ENCODE data around the gene HIP1.
"Not testable (repeated sequence)": the region's sequence is repeated elsewhere in the genome, so short reads cannot be mapped to it uniquely, and the experiment has no call there.

The HIP1 gene

DNA sequence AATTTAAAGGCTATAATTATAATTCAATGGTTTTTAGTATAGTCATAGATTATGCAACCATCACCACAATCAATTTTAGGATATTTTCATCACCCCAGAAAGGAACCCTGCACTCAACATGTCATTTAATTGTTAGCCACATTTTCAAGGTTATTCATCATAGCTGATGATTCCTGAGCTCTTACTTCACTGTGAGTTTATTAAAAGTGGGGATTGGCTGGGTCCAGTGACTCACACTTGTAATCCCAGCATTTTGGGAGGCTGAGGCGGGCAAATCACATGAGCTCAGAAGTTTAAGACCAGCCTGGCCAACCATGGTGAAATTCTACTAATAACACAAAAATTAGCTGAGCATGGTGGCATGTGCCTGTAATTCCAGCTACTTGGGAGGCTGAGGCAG lies 32.5 kb upstream of the HIP1 start:
- peak; percentile 34 for DNase-seq (ENCODE audit: low read depth)
- no peak overlapping the region for H3K4me3 ChIP-seq (ENCODE audit: low read depth, low read length)
- TF ChIP-seq POLR2A (IDR thresholded peaks at IDR 0.05; ENCODE audit: extremely low read depth, insufficient read length) (no peak), CTCF (IDR thresholded peaks at IDR 0.05; ENCODE audit: low read depth, low read length) (no peak), MAX (IDR thresholded peaks at IDR 0.05; ENCODE audit: low read depth, low read length) (no peak), MYC (IDR thresholded peaks at IDR 0.05; ENCODE audit: low read depth, low read length) (no peak)

DNA sequence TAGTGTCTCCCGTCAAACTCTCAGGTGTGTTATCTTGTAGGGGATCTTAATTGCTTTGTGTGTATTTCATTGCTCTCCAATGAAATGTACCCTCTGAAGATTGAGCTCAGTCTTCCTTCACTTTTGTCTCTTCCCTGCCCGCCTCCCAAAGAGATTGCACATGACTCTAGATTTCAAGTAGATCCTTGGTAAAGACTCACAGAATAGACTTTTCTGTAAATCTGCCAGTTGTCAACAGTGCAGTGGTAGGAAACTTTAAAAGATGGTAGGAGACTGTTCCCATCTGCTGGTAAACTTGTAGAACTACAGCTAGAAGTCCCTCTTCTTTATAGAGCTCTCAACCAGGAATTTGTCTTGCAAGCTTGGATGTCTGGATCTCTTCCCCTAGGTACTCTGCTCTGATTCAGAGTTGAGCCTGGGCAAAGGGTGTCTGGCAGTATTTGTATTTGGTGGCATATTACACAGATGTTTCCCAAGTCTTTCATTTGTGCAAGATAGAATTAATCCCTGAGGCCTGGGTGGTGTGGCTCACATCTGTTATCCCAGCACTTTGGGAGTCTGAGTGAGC lies 23.7 kb upstream of the HIP1 start:
- no peak overlapping the region for H3K4me3 ChIP-seq (ENCODE audit: low read depth, low read length)
- peak; percentile 82 for DNase-seq (ENCODE audit: low read depth)
- TF ChIP-seq POLR2A (IDR thresholded peaks at IDR 0.05; ENCODE audit: extremely low read depth, insufficient read length) (no peak), CTCF (IDR thresholded peaks at IDR 0.05; ENCODE audit: low read depth, low read length) (peak; percentile 84), MAX (IDR thresholded peaks at IDR 0.05; ENCODE audit: low read depth, low read length) (0 out of 2 replicates have a peak, but pooled peaks have one; percentile 25), MYC (IDR thresholded peaks at IDR 0.05; ENCODE audit: low read depth, low read length) (no peak)

DNA sequence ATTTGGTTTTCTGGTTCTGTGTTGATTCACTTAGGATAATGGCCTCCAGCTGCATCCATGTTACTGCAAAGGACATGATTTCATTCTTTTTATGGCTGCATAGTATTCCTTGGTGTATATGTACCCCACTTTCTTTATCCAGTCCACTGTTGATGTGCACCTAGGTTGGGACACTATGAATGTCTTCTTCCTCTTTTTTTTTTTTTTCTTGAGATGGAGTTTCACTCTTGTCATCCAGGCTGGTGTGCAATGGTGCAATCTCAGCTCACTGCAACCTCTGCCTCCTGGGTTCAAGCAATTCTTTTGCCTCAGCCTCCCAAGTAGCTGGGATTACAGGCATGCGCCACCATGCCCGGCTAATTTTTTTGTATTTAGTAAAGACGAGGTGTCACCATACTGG lies 23.1 kb upstream of the HIP1 start:
- DNase-seq (ENCODE audit: low read depth), result peak; percentile 31
- H3K4me3 ChIP-seq (ENCODE audit: low read depth, low read length), result not testable (repeated sequence)

GRCh38 chr7:75758491-75758890 lies 19.8 kb upstream of the HIP1 start:
- no peak overlapping the region for H3K4me3 ChIP-seq (ENCODE audit: low read depth, low read length)
- no peak for TF ChIP-seq POLR2A (IDR thresholded peaks at IDR 0.05; ENCODE audit: extremely low read depth, insufficient read length)
- no peak for TF ChIP-seq MAX (IDR thresholded peaks at IDR 0.05; ENCODE audit: low read depth, low read length)
- no peak for TF ChIP-seq MYC (IDR thresholded peaks at IDR 0.05; ENCODE audit: low read depth, low read length)
- TF ChIP-seq CTCF (IDR thresholded peaks at IDR 0.05; ENCODE audit: low read depth, low read length), result no peak
- no peak for DNase-seq (ENCODE audit: low read depth)

- DNase-seq (ENCODE audit: low read depth), result no peak
- TF ChIP-seq CTCF (IDR thresholded peaks at IDR 0.05; ENCODE audit: low read depth, low read length) (no peak), MAX (IDR thresholded peaks at IDR 0.05; ENCODE audit: low read depth, low read length) (no peak), POLR2A (IDR thresholded peaks at IDR 0.05; ENCODE audit: extremely low read depth, insufficient read length) (no peak), MYC (IDR thresholded peaks at IDR 0.05; ENCODE audit: low read depth, low read length) (no peak)
- H3K4me3 ChIP-seq (ENCODE audit: low read depth, low read length), result no peak overlapping the region
Measured at GRCh38 chr7:75757860-75758259, 19.1 kb upstream of the HIP1 start.

- TF ChIP-seq POLR2A (IDR thresholded peaks at IDR 0.05; ENCODE audit: extremely low read depth, insufficient read length) (no peak), CTCF (IDR thresholded peaks at IDR 0.05; ENCODE audit: low read depth, low read length) (peak; percentile 66)
- DNase-seq (ENCODE audit: low read depth), result peak; percentile 72
Measured at GRCh38 chr7:75756991-75757676, 18.4 kb upstream of the HIP1 start.

More at GRCh38 chr7:75756991-75757676, 18.4 kb upstream of the HIP1 start:
- no peak overlapping the region for H3K4me3 ChIP-seq (ENCODE audit: low read depth, low read length)
